ENCODE data around the gene TRAF7.

The TRAF7 gene

DNA sequence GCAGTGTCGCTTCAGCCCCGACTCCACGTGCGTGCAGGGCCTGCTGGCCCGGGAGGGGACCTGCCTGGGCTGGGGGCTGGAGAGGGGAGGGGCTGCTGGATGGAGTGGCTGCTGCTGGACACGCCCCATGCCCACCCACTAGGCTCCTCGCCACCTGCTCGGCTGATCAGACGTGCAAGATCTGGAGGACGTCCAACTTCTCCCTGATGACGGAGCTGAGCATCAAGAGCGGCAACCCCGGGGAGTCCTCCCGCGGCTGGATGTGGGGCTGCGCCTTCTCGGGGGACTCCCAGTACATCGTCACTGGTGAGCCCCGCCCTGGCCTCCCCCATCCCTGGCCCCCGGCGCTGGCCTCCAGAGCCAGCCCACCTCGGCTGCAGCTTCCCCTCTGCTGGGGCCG, 52.7 kb downstream of the TRAF7 start:
- no peaks in the 10 kb centered on the region for H3K9me3 ChIP-seq (ENCODE audit: insufficient read depth, low read length)
- TF ChIP-seq, protein P1, sequence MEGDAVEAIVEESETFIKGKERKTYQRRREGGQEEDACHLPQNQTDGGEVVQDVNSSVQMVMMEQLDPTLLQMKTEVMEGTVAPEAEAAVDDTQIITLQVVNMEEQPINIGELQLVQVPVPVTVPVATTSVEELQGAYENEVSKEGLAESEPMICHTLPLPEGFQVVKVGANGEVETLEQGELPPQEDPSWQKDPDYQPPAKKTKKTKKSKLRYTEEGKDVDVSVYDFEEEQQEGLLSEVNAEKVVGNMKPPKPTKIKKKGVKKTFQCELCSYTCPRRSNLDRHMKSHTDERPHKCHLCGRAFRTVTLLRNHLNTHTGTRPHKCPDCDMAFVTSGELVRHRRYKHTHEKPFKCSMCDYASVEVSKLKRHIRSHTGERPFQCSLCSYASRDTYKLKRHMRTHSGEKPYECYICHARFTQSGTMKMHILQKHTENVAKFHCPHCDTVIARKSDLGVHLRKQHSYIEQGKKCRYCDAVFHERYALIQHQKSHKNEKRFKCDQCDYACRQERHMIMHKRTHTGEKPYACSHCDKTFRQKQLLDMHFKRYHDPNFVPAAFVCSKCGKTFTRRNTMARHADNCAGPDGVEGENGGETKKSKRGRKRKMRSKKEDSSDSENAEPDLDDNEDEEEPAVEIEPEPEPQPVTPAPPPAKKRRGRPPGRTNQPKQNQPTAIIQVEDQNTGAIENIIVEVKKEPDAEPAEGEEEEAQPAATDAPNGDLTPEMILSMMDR (IDR thresholded peaks at IDR 0.05; ENCODE audit: insufficient read depth, low read length, poor library complexity, severe bottlenecking): no peak
- TF ChIP-seq EZH2phosphoT487 (conservative IDR thresholded peaks at IDR 0.05; ENCODE audit: low read length): no peak
- H3K27me3 ChIP-seq (ENCODE audit: low read length): no peaks in the 10 kb centered on the region
- no peaks in the 10 kb centered on the region for H4K20me1 ChIP-seq (ENCODE audit: low read depth, low read length)
- H2AFZ ChIP-seq (ENCODE audit: low read depth, low read length, severe bottlenecking): no peak overlapping the region
- H3K4me2 ChIP-seq (ENCODE audit: low read depth, low read length, poor library complexity, severe bottlenecking): no peak overlapping the region
- H3K9me2 ChIP-seq (replicated peaks; ENCODE audit: insufficient read depth, low read length): no peaks in the 10 kb centered on the region
- H3K79me2 ChIP-seq (ENCODE audit: insufficient read depth, low read length): peaks cover 16% of the 10 kb centered on the region
- H3K27ac ChIP-seq (ENCODE audit: low read depth, low read length): no peak overlapping the region
- H3K36me3 ChIP-seq (ENCODE audit: low read length): no peaks in the 10 kb centered on the region
- no peak overlapping the region for H3K9ac ChIP-seq (ENCODE audit: low read length)
- H3F3A ChIP-seq (ENCODE audit: insufficient read depth): peaks cover 7% of the 10 kb centered on the region; the same call in 1 of the 2 replicates
- no peak overlapping the region for H3K4me3 ChIP-seq (ENCODE audit: insufficient read depth, low read length, poor library complexity, severe bottlenecking)

DNA sequence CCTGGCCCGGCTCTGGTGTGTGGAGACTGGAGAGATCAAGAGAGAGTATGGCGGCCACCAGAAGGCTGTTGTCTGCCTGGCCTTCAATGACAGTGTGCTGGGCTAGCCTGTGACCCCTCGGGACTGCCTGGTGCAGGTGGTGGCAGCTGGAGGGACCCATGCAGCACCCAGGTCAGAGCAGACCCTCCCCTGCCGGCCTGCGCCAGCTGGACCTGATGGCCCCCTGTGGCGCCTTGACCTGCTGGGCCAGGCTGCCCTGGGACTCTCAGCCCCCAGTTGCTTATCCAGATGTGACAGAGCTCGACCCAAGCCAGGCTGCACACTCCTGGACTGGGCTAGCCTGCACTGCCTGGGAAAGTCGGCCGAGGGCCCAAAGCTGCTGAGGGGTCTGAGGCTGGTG, 53.2 kb downstream of the TRAF7 start:
- no peak overlapping the region for H2AFZ ChIP-seq (ENCODE audit: low read depth, low read length, severe bottlenecking)
- TF ChIP-seq EZH2phosphoT487 (conservative IDR thresholded peaks at IDR 0.05; ENCODE audit: low read length): no peak
- TF ChIP-seq, protein P1 (IDR thresholded peaks at IDR 0.05; ENCODE audit: insufficient read depth, low read length, poor library complexity, severe bottlenecking): no peak
- no peaks in the 10 kb centered on the region for H3K9me3 ChIP-seq (ENCODE audit: insufficient read depth, low read length)
- H3K79me2 ChIP-seq (ENCODE audit: insufficient read depth, low read length): peaks cover 21% of the 10 kb centered on the region
- H3K4me2 ChIP-seq (ENCODE audit: low read depth, low read length, poor library complexity, severe bottlenecking): no peak overlapping the region
- H3K4me3 ChIP-seq (ENCODE audit: insufficient read depth, low read length, poor library complexity, severe bottlenecking): no peak overlapping the region
- peaks cover 7% of the 10 kb centered on the region; the same call in 1 of the 2 replicates for H3F3A ChIP-seq (ENCODE audit: insufficient read depth)
- H3K36me3 ChIP-seq (ENCODE audit: low read length): no peaks in the 10 kb centered on the region
- no peaks in the 10 kb centered on the region for H3K9me2 ChIP-seq (replicated peaks; ENCODE audit: insufficient read depth, low read length)
- no peak overlapping the region for H3K9ac ChIP-seq (ENCODE audit: low read length)
- no peaks in the 10 kb centered on the region for H4K20me1 ChIP-seq (ENCODE audit: low read depth, low read length)
- no peak overlapping the region for H3K27ac ChIP-seq (ENCODE audit: low read depth, low read length)
- no peaks in the 10 kb centered on the region for H3K27me3 ChIP-seq (ENCODE audit: low read length)

DNA sequence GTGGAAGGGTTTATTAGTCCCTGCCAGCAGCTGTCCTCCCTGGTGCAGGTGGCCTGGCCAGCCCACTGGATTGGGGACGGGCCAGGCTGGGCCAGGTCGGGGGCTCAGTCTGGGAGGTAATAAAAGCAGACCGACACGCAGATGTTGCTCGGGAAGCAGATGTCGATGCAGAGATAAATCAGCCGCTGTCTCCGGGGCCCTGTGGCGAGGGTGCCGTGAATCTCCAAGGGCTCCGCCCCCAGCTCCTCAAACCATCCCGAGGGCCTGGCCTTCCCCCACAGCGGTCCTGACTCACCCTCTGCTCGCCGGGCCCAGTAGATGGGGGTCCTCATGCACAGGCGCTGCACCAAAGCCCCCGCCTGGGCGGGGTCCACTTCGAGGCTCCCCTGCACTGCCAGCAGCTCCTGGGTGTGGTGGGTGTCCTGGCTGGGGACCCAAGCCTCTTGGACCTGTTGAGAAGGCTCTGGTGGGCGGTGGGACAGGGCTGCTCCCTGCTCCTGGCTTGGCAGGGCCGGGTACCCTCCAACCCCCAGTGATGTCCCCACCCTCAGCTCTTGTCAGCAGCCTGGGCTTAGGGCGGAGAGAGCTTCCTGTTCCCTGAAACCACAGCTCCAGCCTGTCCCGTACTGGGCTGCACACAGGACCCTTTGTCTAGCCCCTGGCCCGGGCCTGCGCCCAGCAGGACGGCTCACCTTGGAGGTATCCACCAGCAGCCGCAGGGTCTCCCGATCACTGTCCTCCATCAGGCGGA, 53.9 kb downstream of the TRAF7 start:
- TF ChIP-seq EZH2phosphoT487 (conservative IDR thresholded peaks at IDR 0.05; ENCODE audit: low read length): no peak
- TF ChIP-seq, protein P1 (IDR thresholded peaks at IDR 0.05; ENCODE audit: insufficient read depth, low read length, poor library complexity, severe bottlenecking): no peak
- no peaks in the 10 kb centered on the region for H3K36me3 ChIP-seq (ENCODE audit: low read length)

More for the DNA sequence above, 53.9 kb downstream of the TRAF7 start:
- Histone ChIP-seq H4K20me1 (ENCODE audit: low read depth, low read length) (no peaks in the 10 kb centered on the region), H3K79me2 (ENCODE audit: insufficient read depth, low read length) (peaks cover 26% of the 10 kb centered on the region), H3K4me3 (ENCODE audit: insufficient read depth, low read length, poor library complexity, severe bottlenecking) (no peak overlapping the region), H3F3A (ENCODE audit: insufficient read depth) (peaks cover 7% of the 10 kb centered on the region; the same call in 1 of the 2 replicates), H3K27me3 (ENCODE audit: low read length) (no peaks in the 10 kb centered on the region), H3K9ac (ENCODE audit: low read length) (no peak overlapping the region), H3K9me3 (ENCODE audit: insufficient read depth, low read length) (no peaks in the 10 kb centered on the region), H3K9me2 (replicated peaks; ENCODE audit: insufficient read depth, low read length) (no peaks in the 10 kb centered on the region), H3K4me2 (ENCODE audit: low read depth, low read length, poor library complexity, severe bottlenecking) (no peak overlapping the region), H2AFZ (ENCODE audit: low read depth, low read length, severe bottlenecking) (no peak overlapping the region), H3K27ac (ENCODE audit: low read depth, low read length) (no peak overlapping the region)
